ENCODE results near the gene C5orf63. TPM values are rescaled to one million over a fixed set of nuclear protein-coding genes. Genes with fewer than 3 reads are reported as not detected.

Gene C5orf63
- total and polyA plus RNA-seq, 9 of the 15 experiments (the other 6 are each of a cell fraction or from before 2014, with no cell fraction given), result 1.8 to 24.6 (median 6.2) TPM

DNA sequence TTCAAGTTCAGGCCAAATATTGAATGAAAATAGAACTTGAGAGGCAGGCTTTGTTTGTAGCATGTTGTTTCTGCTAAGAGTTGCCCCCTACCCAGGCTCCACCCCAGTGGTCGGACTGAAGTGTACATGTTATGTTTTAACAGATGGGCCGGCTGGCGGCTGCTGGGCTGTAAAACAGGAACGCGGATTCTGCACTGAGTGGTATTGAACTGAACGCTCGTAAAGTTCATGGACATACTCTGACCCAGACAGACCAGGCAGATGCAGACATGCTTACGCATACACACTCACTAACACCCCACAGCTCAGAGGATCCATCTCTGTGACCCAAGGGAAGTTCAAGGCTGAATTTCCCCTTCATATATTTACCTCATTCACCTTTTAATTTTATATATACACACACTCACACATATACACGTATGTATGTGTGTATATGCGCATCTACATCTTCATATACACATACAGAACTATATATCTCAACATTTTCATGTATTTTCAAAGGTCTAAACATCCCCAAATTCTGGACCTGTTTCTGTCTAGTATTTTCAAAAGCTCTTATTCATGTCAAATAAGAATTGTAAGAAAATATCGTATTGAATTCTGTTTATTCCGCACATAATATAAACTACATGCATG, 44.4 kb downstream of the C5orf63 start (continued):
- TF ChIP-seq STAT6 (CRISPR knock-in tag; IDR thresholded peaks at IDR 0.05) (no peak), ZNF668 (CRISPR knock-in tag; IDR thresholded peaks at IDR 0.05) (0 out of 2 replicates have a peak, but pooled peaks have one; percentile 18), BMI1 (IDR thresholded peaks at IDR 0.05; ENCODE audit: low read length) (no peak), PYGO2 (tag; IDR thresholded peaks at IDR 0.05) (no peak), KDM1A (IDR thresholded peaks at IDR 0.05) (peak in 1 of 2 experiments; percentile 71; a peak in 2 of 4 replicates), DNMT1 (IDR thresholded peaks at IDR 0.05) (no peak), UBTF (IDR thresholded peaks at IDR 0.05; ENCODE audit: borderline replicate concordance in 1 of 2, low read depth in 2 of 2, low read length in 2 of 2) (0 out of 4 replicates have a peak, but pooled peaks of 1 of the 2 experiments have one; percentile 29), NFXL1 (CRISPR knock-in tag; IDR thresholded peaks at IDR 0.05) (no peak), HDAC1 (IDR thresholded peaks at IDR 0.05) (no peak), GABPA (tag; conservative IDR thresholded peaks at IDR 0.05; ENCODE audit: low read depth) (no peak), BCL6 (CRISPR knock-in tag; IDR thresholded peaks at IDR 0.05) (no peak), TAF15 (IDR thresholded peaks at IDR 0.05; ENCODE audit: low read depth, low read length) (no peak), RAD51 (IDR thresholded peaks at IDR 0.05; ENCODE audit: borderline replicate concordance, low read depth) (no peak), HDAC8 (tag; IDR thresholded peaks at IDR 0.05) (no peak), ZBTB7A (IDR thresholded peaks at IDR 0.05; ENCODE audit: borderline replicate concordance, control insufficient read depth, low read depth, low read length) (peak; percentile 28; the same call in 1 of the 2 replicates), ASH1L (IDR thresholded peaks at IDR 0.05; ENCODE audit: borderline replicate concordance, low read depth, partially characterized antibody) (no peak), TBL1XR1 (IDR thresholded peaks at IDR 0.05; ENCODE audit: low read length in 2 of 2) (no peak)
- TF ChIP-seq, protein P1, sequence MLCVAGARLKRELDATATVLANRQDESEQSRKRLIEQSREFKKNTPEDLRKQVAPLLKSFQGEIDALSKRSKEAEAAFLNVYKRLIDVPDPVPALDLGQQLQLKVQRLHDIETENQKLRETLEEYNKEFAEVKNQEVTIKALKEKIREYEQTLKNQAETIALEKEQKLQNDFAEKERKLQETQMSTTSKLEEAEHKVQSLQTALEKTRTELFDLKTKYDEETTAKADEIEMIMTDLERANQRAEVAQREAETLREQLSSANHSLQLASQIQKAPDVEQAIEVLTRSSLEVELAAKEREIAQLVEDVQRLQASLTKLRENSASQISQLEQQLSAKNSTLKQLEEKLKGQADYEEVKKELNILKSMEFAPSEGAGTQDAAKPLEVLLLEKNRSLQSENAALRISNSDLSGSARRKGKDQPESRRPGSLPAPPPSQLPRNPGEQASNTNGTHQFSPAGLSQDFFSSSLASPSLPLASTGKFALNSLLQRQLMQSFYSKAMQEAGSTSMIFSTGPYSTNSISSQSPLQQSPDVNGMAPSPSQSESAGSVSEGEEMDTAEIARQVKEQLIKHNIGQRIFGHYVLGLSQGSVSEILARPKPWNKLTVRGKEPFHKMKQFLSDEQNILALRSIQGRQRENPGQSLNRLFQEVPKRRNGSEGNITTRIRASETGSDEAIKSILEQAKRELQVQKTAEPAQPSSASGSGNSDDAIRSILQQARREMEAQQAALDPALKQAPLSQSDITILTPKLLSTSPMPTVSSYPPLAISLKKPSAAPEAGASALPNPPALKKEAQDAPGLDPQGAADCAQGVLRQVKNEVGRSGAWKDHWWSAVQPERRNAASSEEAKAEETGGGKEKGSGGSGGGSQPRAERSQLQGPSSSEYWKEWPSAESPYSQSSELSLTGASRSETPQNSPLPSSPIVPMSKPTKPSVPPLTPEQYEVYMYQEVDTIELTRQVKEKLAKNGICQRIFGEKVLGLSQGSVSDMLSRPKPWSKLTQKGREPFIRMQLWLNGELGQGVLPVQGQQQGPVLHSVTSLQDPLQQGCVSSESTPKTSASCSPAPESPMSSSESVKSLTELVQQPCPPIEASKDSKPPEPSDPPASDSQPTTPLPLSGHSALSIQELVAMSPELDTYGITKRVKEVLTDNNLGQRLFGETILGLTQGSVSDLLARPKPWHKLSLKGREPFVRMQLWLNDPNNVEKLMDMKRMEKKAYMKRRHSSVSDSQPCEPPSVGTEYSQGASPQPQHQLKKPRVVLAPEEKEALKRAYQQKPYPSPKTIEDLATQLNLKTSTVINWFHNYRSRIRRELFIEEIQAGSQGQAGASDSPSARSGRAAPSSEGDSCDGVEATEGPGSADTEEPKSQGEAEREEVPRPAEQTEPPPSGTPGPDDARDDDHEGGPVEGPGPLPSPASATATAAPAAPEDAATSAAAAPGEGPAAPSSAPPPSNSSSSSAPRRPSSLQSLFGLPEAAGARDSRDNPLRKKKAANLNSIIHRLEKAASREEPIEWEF (CRISPR knock-in tag; IDR thresholded peaks at IDR 0.05), result no peak
